MM.1S (cell line): ENCODE measurements around the gene CNTN6.

Experiments used
- DNase-seq: peaks from one replicate; pipeline ENCODE4 v3.0.0-alpha.2; 2015
- H2AFZ ChIP-seq: fragments of 300-600 bp; sonication (generic); 2 replicates; pipeline ENCODE4 v1.6.0; 2016; ENCODE audit warnings: antibody characterized with exemption, low read length
- H3F3A ChIP-seq: fragments of 300-600 bp; sonication (generic); 2 replicates; pipeline ENCODE4 v1.6.1; 2016; ENCODE audit warnings: mild to moderate bottlenecking, antibody characterized with exemption, low read length, moderate library complexity, mixed read lengths; ENCODE audit not compliant: insufficient read depth
- H3K27ac ChIP-seq: fragments of 300-600 bp; sonication (generic); 2 replicates; pipeline ENCODE4 v1.5.1; 2016; ENCODE audit warnings: mild to moderate bottlenecking, low read length
- H3K27me3 ChIP-seq: fragments of 300-600 bp; sonication (generic); replicated peaks from 2 replicates; pipeline ENCODE4 v1.6.0; 2016; ENCODE audit warnings: low read length; ENCODE audit not compliant: insufficient read depth
- H3K36me3 ChIP-seq: fragments of 300-600 bp; sonication (generic); replicated peaks from 2 replicates; pipeline ENCODE4 v1.6.1; 2016; ENCODE audit warnings: mild to moderate bottlenecking, low read length, mixed read lengths; ENCODE audit not compliant: insufficient read depth
- H3K4me1 ChIP-seq: fragments of 300-600 bp; sonication (generic); 2 replicates; pipeline ENCODE4 v1.6.1; 2016; ENCODE audit warnings: low read length, mixed read lengths
- H3K4me2 ChIP-seq: fragments of 300-600 bp; sonication (generic); 2 replicates; pipeline ENCODE4 v1.6.0; 2016; ENCODE audit warnings: low read depth, low read length
- H3K4me3 ChIP-seq: fragments of 300-600 bp; sonication (generic); 2 replicates; pipeline ENCODE4 v1.5.1; 2016; ENCODE audit warnings: low read length, mixed read lengths
- H3K79me2 ChIP-seq: fragments of 300-600 bp; sonication (generic); 2 replicates; pipeline ENCODE4 v1.6.1; 2016; ENCODE audit warnings: mixed run types, low read length, mixed read lengths
- H3K9ac ChIP-seq: fragments of 300-600 bp; sonication (generic); 2 replicates; pipeline ENCODE4 v1.6.1; 2016; ENCODE audit warnings: low read length, mixed read lengths
- H3K9me2 ChIP-seq: fragments of 300-600 bp; sonication (generic); replicated peaks from 2 replicates; pipeline ENCODE4 v1.6.1; 2016; ENCODE audit warnings: mild to moderate bottlenecking, low read length, mixed read lengths; ENCODE audit not compliant: insufficient read depth
- H3K9me3 ChIP-seq: fragments of 300-600 bp; sonication (generic); replicated peaks from 2 replicates; pipeline ENCODE4 v1.6.1; 2016; ENCODE audit warnings: mild to moderate bottlenecking, low read length, mixed read lengths; ENCODE audit not compliant: insufficient read depth
- H4K20me1 ChIP-seq: fragments of 300-600 bp; sonication (generic); 2 replicates; pipeline ENCODE4 v1.6.1; 2016; ENCODE audit warnings: mild to moderate bottlenecking, low read length, moderate library complexity, mixed read lengths; ENCODE audit not compliant: insufficient read depth
- EZH2 ChIP-seq: fragments of 300-600 bp; sonication (generic); optimal IDR thresholded peaks from 2 replicates; pipeline ENCODE3; 2017; ENCODE audit warnings: low read depth, mild to moderate bottlenecking, antibody characterized with exemption, low read length, mixed read lengths
- EZH2phosphoT487 ChIP-seq: fragments of 300-600 bp; sonication (generic); IDR thresholded peaks from 2 replicates; pipeline ENCODE4 v1.6.1; 2018; ENCODE audit warnings: antibody characterized with exemption, low read length
- TF ChIP-seq, protein P1 (sequence below): fragments of 300-600 bp; sonication (generic); IDR thresholded peaks from 2 replicates; pipeline ENCODE4 v1.5.1; 2016; ENCODE audit warnings: antibody characterized with exemption, low read length, mixed read lengths

The CNTN6 gene

DNA sequence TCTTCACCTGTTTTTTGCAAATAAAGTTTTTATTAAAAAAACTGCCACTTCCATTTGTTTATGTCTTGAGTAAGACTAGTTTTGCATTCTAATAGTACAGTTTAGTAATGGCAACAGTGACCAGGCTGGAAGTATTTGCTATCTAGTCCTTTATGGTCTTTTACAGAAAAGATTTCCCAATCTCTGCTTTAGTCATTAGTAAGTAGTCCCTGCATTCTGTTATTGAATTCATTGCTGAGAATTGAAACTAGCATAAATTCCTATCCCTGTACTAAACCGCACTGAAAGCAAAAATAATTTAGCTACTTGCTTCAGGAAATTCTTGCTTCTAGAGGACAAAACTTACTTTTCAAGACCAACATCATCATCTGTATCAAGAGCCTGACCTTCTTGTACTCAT lies 46.2 kb downstream of the CNTN6 start:
- H3K79me2 ChIP-seq = no peaks in the 10 kb centered on the region
- H3K9ac ChIP-seq = no peak overlapping the region
- no peaks in the 10 kb centered on the region for H3K9me3 ChIP-seq
- H3K4me3 ChIP-seq = no peak overlapping the region
- no peak overlapping the region for H3K27ac ChIP-seq
- no peak overlapping the region for H3K4me2 ChIP-seq
- 0 out of 2 replicates have a peak, but pooled peaks cover 4% of the 10 kb centered on the region for H3K4me1 ChIP-seq
- H3K9me2 ChIP-seq = no peaks in the 10 kb centered on the region
- no peak overlapping the region for H2AFZ ChIP-seq
- TF ChIP-seq EZH2phosphoT487 = no peak
- TF ChIP-seq, protein P1, sequence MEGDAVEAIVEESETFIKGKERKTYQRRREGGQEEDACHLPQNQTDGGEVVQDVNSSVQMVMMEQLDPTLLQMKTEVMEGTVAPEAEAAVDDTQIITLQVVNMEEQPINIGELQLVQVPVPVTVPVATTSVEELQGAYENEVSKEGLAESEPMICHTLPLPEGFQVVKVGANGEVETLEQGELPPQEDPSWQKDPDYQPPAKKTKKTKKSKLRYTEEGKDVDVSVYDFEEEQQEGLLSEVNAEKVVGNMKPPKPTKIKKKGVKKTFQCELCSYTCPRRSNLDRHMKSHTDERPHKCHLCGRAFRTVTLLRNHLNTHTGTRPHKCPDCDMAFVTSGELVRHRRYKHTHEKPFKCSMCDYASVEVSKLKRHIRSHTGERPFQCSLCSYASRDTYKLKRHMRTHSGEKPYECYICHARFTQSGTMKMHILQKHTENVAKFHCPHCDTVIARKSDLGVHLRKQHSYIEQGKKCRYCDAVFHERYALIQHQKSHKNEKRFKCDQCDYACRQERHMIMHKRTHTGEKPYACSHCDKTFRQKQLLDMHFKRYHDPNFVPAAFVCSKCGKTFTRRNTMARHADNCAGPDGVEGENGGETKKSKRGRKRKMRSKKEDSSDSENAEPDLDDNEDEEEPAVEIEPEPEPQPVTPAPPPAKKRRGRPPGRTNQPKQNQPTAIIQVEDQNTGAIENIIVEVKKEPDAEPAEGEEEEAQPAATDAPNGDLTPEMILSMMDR = no peak
- TF ChIP-seq EZH2 = no peak
- no peaks in the 10 kb centered on the region for H3F3A ChIP-seq
- no peaks in the 10 kb centered on the region for H3K36me3 ChIP-seq
- no peaks in the 10 kb centered on the region for H3K27me3 ChIP-seq
- DNase-seq = no peak
- H4K20me1 ChIP-seq = no peaks in the 10 kb centered on the region

DNA sequence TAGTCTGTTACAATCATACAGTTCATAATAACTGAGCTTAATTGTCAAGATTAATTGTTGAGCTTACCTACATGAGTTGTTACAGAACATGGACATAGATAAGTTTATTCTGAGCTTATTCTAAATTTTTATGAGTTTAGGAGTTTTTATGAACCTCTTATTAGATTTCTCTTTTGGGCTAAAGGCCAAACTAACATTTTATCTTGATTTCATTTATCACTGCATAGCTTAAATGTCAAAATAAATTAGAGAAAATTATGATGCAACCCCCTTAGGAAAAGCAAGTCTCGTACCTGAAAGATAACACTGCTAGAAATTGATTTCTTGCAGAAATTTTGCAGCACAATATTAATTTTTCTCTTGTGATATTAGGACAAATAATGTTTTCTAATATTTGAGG lies 54.5 kb downstream of the CNTN6 start:
- Histone ChIP-seq H2AFZ (no peak overlapping the region), H3K4me3 (no peak overlapping the region), H3F3A (no peaks in the 10 kb centered on the region), H3K9ac (no peak overlapping the region), H3K27me3 (no peaks in the 10 kb centered on the region), H3K4me1 (no peaks in the 10 kb centered on the region), H3K9me2 (no peaks in the 10 kb centered on the region), H3K79me2 (no peaks in the 10 kb centered on the region), H4K20me1 (no peaks in the 10 kb centered on the region), H3K27ac (no peak overlapping the region), H3K36me3 (no peaks in the 10 kb centered on the region), H3K9me3 (no peaks in the 10 kb centered on the region), H3K4me2 (no peak overlapping the region)
- DNase-seq = no peak
- TF ChIP-seq EZH2 = no peak
- TF ChIP-seq, protein P1 = no peak
- no peak for TF ChIP-seq EZH2phosphoT487

DNA sequence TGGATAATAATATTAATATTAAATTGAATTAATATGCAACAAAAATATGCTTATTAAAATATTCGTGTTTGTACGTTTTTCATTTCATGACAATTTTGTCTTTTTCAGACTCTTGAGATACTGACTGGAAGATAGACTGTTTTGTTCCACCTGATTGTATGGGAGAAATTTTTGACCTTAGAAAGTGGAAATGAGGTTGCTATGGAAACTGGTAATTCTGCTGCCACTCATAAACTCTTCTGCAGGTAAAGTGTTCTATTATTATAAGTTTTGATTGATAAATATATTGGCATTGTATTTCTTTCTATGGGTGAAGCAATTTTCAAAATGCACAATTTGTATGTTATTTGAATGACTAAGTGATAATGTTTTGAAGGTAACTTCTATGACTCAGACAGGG lies 55.0 kb downstream of the CNTN6 start:
- Histone ChIP-seq H3K9me3 (no peaks in the 10 kb centered on the region), H3K4me1 (no peaks in the 10 kb centered on the region), H3K4me3 (no peak overlapping the region), H3K27ac (no peak overlapping the region), H3F3A (no peaks in the 10 kb centered on the region), H2AFZ (no peak overlapping the region), H3K27me3 (no peaks in the 10 kb centered on the region), H3K9ac (no peak overlapping the region), H3K9me2 (no peaks in the 10 kb centered on the region), H3K36me3 (no peaks in the 10 kb centered on the region), H3K79me2 (no peaks in the 10 kb centered on the region), H4K20me1 (no peaks in the 10 kb centered on the region), H3K4me2 (no peak overlapping the region)
- TF ChIP-seq, protein P1 = no peak
- TF ChIP-seq EZH2phosphoT487 (no peak), EZH2 (no peak)
- DNase-seq = no peak
